Amniotic epithelial cell (primary cell): ENCODE results near the gene TRIM9.

ENCODE experiments used
- DNase-seq: peaks from one replicate; pipeline ENCODE4 v3.0.0-alpha.2; 2010; ENCODE audit warnings: low read depth

Gene TRIM9

GRCh38 chr14:51093371-51094281 is 1.3 kb downstream of the TRIM9 start:
- DNase-seq = no peak

DNA sequence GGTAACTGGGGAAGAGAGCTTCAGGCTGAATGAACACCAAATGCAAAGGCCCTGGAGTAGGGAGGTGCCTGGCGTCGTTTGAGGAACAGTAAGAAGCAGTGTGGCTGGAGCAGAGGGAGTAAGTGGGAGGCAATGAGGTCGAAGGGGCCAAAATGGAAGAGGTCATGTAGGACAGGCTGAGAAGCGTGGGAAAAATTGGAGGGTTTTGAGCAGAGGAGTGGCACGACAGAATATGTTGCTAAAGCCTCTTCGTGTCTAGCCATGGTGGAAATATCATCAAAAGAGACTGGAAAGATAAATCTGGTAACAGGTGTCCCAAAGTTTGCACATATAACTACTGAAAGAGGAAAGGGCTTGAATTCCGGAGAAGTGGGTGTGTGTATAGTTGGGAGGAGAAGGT is 1.9 kb downstream of the TRIM9 start:
- no peak for DNase-seq

GRCh38 chr14:51089278-51089677 is 5.6 kb downstream of the TRIM9 start:
- no peak for DNase-seq

DNA sequence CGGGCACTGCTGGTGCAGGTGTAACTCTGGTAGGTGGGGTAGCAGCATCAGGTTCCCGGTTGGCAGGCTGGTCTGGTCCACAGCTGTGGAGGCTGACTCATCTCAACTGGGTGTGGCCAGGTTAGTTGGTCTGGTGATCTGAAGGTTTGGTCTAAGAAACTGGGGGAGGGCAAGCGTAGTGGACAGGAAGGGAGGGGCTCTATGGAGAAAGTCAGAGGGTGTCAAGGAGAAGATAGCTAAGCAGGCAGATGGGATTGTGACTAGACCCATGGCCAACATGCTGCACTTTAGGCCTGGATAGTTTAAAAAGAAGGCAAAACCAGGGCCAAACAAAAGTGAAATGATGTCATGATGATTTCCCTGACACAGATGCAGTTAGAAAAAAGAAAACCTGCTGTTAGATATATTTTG is 7.9 kb downstream of the TRIM9 start:
- no peak for DNase-seq

DNA sequence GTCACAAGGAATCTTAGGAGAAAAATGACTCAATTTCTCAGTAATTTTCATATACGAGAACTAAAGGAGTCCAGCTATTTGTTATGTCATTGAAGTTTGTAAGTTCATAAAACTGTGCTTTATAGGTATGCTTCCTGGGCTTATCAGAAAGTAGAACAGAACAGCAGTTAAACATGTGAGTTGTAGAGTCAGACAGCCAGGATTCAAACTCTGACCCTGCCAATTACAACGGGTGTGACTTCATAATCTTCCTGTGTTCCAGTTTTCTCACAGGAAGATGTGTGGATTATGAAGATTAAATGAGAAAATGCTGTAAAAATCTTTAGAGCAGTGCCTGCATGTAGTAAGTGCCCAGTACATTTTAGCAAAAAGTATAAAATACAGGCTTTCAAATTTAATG is 8.9 kb downstream of the TRIM9 start:
- no peak for DNase-seq

GRCh38 chr14:51084962-51085361 is 9.9 kb downstream of the TRIM9 start:
- no peak for DNase-seq

- no peak for DNase-seq
These were observed 10.4 kb downstream of the TRIM9 start for GRCh38 chr14:51084507-51084906.

DNA sequence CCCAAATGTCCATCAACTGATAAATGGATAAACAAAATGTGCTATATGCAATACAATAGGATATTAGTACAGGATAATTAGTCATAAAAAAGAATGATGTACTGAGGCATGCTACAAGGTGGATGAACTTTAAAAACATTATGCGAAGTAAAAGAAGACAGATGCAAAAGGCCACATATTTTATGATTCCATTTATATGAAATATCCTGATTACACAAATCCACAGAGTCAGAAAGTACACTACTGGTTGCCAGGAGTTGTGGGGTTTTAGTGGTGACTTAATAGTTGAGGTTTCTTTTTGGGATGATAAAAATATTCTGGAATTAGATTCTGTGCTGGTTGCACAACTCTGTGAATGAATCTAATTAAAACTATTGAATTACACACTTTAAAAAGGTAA is 12.6 kb downstream of the TRIM9 start:
- peak; percentile 69 for DNase-seq

GRCh38 chr14:51081712-51082111 is 13.2 kb downstream of the TRIM9 start:
- no peak for DNase-seq

- no peak for DNase-seq
These were observed 13.7 kb downstream of the TRIM9 start for GRCh38 chr14:51081209-51081608.

GRCh38 chr14:51080645-51081044 is 14.3 kb downstream of the TRIM9 start:
- no peak for DNase-seq

- peak; percentile 10 for DNase-seq
These were observed 15.4 kb downstream of the TRIM9 start for GRCh38 chr14:51079489-51079888.

GRCh38 chr14:51079085-51079484 is 15.8 kb downstream of the TRIM9 start:
- DNase-seq = peak; percentile 48

DNA sequence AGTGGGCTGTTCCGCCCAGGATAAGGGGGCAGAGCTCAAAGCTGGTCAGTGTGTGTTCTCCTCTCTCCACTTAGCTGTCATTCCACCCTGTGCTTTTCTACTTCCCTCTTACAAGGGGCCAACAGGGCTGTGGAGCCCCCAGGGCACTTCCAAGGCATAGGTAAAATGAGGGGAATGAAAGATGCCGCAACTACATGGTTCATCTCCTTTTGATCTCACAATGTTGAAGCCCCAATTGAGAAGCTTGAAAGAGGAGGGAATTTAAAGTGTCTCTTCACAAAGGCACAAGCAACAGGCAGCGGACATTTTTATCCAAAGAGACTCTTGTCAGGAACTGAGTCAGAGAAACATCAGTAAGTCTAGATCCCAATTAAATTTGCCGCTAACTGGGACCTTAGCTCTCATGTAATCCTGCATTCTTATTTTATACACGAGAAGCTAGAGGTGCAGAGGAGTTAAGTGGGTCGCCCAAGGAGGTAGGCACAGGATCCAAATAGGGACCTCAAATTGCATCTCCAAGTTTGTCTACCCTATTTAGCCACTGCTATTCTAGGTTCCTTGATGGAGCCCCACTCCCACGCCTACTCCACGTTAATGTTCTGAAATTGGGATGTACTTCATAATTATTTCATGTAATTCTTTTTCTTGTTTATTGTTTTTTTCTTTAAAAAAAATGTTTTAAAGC is 20.1 kb downstream of the TRIM9 start:
- DNase-seq = no peak

DNA sequence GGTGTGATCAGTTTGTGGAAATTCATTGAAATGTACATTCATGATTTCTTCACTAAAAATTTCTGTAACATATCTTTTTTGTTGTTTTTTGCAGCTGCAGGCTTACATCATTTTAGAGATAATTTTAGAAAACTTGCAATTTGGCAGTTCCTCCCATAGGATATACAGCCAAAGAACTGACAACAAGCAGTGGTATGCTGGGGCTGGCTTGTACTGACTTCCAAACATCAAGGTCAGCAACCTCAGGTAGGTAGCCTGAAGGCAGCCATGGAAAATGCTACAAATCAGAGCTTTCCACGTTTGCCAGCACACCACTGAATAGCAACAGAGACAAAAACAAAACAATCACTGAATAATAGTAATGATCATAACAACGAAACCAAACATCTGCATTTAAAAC is 21.2 kb downstream of the TRIM9 start:
- no peak for DNase-seq

DNA sequence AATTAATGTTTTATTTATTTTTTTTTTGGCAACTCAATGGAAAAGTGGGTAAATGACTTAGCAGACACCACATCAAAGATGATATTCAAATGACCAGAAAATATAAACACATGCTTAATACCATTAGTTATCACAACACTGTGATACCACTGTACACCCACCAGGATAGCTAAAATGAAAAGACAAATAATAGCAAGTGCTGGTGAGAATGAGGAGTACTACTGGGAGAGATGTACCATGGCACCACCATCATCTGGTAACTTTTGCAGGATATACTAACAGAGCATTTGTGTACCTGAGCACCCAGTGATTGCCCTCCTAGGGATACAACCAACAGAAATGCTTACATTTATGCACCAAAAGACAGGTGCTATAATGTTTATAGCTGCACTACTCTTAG is 21.9 kb downstream of the TRIM9 start:
- DNase-seq = no peak

GRCh38 chr14:51071857-51072256 is 23.0 kb downstream of the TRIM9 start:
- no peak for DNase-seq

GRCh38 chr14:51070726-51071125 is 24.2 kb downstream of the TRIM9 start:
- DNase-seq = no peak

- DNase-seq = no peak
These were observed 25.9 kb downstream of the TRIM9 start for GRCh38 chr14:51069055-51069454.

DNA sequence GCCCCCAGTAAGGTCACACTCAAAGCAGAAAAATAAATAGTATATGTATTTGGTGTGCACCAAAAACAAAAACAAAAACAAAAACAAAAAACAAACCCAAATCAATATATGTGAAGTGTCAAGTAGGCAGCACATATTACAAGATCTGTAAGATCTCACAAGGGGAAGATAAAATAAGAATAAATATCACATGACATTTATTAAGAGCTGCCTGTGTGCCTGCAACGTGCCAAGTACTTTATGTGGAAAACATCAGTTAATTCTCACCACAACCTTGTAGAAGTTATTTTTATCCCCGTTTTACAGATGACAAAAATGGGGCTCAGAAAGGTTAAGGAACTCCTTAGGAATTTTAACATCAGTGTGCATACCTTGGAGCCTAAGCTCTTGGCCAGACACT is 26.6 kb downstream of the TRIM9 start:
- no peak for DNase-seq

DNA sequence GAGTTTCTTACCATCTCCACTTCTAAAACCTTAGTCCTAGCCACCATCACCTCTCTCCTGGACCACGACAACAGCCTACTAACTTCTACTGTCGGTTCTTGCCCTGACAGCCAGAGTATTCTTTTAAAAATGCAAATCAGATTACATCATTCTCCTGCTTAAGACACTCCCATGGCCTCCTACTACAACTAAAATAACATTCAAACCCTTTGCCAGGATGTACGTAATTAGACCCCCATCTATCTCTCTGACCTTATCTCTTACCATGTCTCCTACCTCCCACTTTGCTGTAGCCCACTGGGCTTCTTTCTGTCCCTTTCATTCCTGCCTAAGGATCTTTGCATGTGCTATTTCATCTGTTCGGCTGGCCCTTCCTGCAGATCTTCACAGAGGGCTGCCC is 27.6 kb downstream of the TRIM9 start:
- no peak for DNase-seq

DNA sequence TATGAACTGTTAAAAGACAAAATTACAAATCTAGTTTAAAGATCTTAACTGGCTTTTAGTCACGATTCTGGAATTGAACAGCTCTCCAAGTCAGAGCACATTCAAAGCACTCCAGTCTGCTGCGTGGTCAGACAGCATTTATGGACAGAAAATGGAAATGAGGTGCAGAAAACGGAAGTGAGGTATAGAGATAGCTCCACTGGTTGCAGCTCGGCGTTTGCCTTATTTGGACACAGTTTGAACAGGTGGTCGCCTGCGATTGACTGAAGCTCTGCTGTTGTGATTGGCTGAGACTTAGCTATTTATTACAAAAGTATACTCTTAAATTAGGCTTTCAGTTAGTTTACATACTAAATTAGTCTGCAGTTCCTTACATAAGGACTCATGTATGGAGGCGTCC is 28.3 kb downstream of the TRIM9 start:
- DNase-seq = no peak

GRCh38 chr14:51059032-51059431 is 35.9 kb downstream of the TRIM9 start:
- no peak for DNase-seq

GRCh38 chr14:51058382-51058781 is 36.5 kb downstream of the TRIM9 start:
- DNase-seq = no peak
